Measurements from ENCODE around the gene CAMTA1.

GRCh38 chr1:6957341-6957740 is 172.1 kb downstream of the CAMTA1 start:
- TF ChIP-seq POLR2A (IDR thresholded peaks at IDR 0.05; ENCODE audit: low read length) (no peak), GATA1 (IDR thresholded peaks at IDR 0.05; ENCODE audit: low read depth, low read length) (no peak)

All from erythroblast (primary cell).